Spleen (tissue), 11 donors: Measurements from ENCODE around the gene COL4A1. TPM values are rescaled to one million over a fixed set of nuclear protein-coding genes. Genes with fewer than 3 reads are reported as not detected.

Source experiments
- DNase-seq: peaks from one replicate; pipeline ENCODE4 v3.0.0-alpha.2; 2020
- H3K27ac ChIP-seq, 8 donors: fragments of 200-600 bp; sonication (generic) in 7 of 8; 1 replicate in 4 of 8; 2 replicates in 4 of 8; pipeline versions ENCODE4 v1.5.0 to v1.8.0; 2016 to 2021; ENCODE audit warnings: inconsistent platforms in 4 of 8, mild to moderate bottlenecking in 4 of 8, moderate library complexity in 1 of 8
- H3K27me3 ChIP-seq, 7 donors: fragments of 200-600 bp; sonication (generic) in 6 of 7; replicated peaks in 1 of 7; 1 replicate in 4 of 7; 2 replicates in 3 of 7; pipeline versions ENCODE4 v1.5.0 to v1.8.0; 2016 to 2021; ENCODE audit warnings: inconsistent platforms in 3 of 7, mild to moderate bottlenecking in 1 of 7
- H3K36me3 ChIP-seq, 6 donors: fragments of 200-600 bp; sonication (generic) in 5 of 6; 1 replicate in 4 of 6; 2 replicates in 2 of 6; pipeline versions ENCODE4 v1.5.0 to v1.8.0; 2016 to 2021; ENCODE audit warnings: inconsistent platforms in 2 of 6
- H3K4me1 ChIP-seq, 6 donors: fragments of 200-600 bp; sonication (generic) in 5 of 6; 1 replicate in 3 of 6; 2 replicates in 3 of 6; pipeline versions ENCODE4 v1.5.0 to v1.8.0; 2016 to 2021; ENCODE audit warnings: inconsistent platforms in 3 of 6
- H3K4me3 ChIP-seq, 8 donors: fragments of 200-600 bp; sonication (generic) in 7 of 8; 1 replicate in 4 of 8; 2 replicates in 4 of 8; pipeline versions ENCODE4 v1.5.0 to v1.8.0; 2016 to 2021; ENCODE audit warnings: inconsistent platforms in 4 of 8, mild to moderate bottlenecking in 4 of 8, moderate library complexity in 2 of 8
- H3K9me3 ChIP-seq, 8 donors: fragments of 200-600 bp; sonication (generic) in 7 of 8; 1 replicate in 4 of 8; 2 replicates in 4 of 8; pipeline versions ENCODE4 v1.5.0 to v1.8.0; 2016 to 2021; ENCODE audit warnings: inconsistent platforms in 4 of 8
- POLR2A ChIP-seq, 3 donors: fragments of 450-650 bp; IDR thresholded peaks; one replicate each; pipeline ENCODE4 v1.5.1; 2017; ENCODE audit warnings: antibody characterized with exemption in 3 of 3, mild to moderate bottlenecking in 1 of 3
- POLR2AphosphoS5 ChIP-seq, 3 donors: sonication (generic); formaldehyde crosslinking; IDR thresholded peaks; one replicate each; pipeline ENCODE4 v1.5.1; 2017; ENCODE audit warnings: antibody characterized with exemption in 3 of 3
- WGBS, 5 donors: extraction: QIAGEN DNeasy Blood & Tissue Kit in 3 of 5; methylation state at CpG; one replicate each; pipeline versions ENCODE4 v1.1.5 to v1.1.7; 2013 to 2018; 5-methylcytosine and 5-hydroxymethylcytosine counted together
- intact Hi-C: fragments of 100-400 bp; cut with DNase I; formaldehyde crosslinking; loops from one replicate; pipeline ENCODE4 v1.15.0; 2023; ENCODE audit warnings: low total_unique reads
- polyA plus RNA-seq, 3 donors: library from polyadenylated mRNA; stranded (reverse); fragments of 200-250 nt; gene quantifications; one replicate each; pipeline ENCODE4 v1.2.1, GENCODE V29; 2013
- total RNA-seq, 7 donors: library from RNA; depleted of rRNA in 3 of 7; stranded (reverse); fragments of >200 nt in 3 of 7; fragmentation: NEBNext Ultra II Directional in 4 of 7; extraction: Animal tissue kit (Norgen Biotek cat#: 25700) in 4 of 7; gene quantifications; one replicate each; pipeline versions ENCODE4 v1.1.0 to v1.2.1, GENCODE V29; 2016 to 2021
- TF ChIP-seq, protein P1 (sequence below), 11 experiments: fragments of 200-600 bp in 7 of 11; fragments of 450-650 bp in 4 of 11; sonication (generic) in 4 of 11; IDR thresholded peaks in 8 of 11; conservative IDR thresholded peaks in 3 of 11; 1 replicate in 7 of 11; 2 replicates in 4 of 11; pipeline versions ENCODE4 v1.4.0 to v1.8.0; 2016 to 2021; ENCODE audit warnings: antibody characterized with exemption in 11 of 11, inconsistent platforms in 4 of 11, mild to moderate bottlenecking in 1 of 11
- donor health status: healthy with polysubstance abuse.
- donor health status: DM: no; HTN: no; CAD: no; lungs with moderate emphysema.
- donor health status: DM: no; HTN: no; CAD: no.
- donor health status: Bipolar disorder and iron deficiency.
- donor health status: healthy.
- donor health status: DM: no; HTN: no; CAD: no.
- donor health status: DM: yes; HTN: yes; CAD: no.

The COL4A1 gene
- total and polyA plus RNA-seq, 10 donors: 37.9 to 959 (median 340) TPM

DNA sequence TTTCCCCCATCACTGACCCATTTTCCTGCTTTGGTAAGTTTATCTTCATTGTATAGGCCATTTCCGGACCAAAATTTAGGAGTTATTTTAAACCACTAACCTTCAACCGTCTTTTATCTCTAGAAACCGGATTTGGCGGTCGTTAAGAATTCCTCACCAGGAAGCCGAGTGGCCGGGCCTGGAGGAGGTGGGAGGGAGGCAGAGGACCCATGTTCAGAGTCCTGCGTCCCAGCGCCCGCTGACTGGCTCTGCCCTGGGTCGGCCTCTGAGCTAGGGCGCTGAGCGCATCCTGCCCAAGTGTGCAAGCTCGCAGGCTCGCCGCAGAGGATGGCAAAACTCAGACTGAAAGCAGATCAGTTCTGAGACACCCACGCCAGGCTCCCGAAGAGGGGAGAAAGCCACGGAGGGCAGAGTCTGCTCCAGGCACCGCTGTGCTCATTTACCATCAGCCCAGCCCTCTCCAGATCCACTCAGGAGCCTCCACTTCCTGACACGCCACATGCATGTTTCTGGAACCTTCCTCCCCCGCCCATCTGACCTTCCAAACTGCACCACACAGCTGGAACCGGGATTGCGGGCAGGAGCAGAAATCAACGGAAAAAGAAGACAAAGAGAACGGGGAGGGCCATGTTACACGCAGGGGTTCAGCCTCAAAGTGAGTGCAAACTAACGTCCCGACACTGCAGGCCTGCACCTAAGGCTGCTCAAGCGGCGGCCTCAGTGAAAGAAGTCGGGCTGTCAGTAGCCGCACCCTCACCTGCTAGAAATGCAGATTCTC is 8.3 kb downstream of the COL4A1 start:
- peaks cover 0 to 39% (median 0%) of the 10 kb centered on the region in 7 donors for H3K27me3 ChIP-seq
- TF ChIP-seq, protein P1, sequence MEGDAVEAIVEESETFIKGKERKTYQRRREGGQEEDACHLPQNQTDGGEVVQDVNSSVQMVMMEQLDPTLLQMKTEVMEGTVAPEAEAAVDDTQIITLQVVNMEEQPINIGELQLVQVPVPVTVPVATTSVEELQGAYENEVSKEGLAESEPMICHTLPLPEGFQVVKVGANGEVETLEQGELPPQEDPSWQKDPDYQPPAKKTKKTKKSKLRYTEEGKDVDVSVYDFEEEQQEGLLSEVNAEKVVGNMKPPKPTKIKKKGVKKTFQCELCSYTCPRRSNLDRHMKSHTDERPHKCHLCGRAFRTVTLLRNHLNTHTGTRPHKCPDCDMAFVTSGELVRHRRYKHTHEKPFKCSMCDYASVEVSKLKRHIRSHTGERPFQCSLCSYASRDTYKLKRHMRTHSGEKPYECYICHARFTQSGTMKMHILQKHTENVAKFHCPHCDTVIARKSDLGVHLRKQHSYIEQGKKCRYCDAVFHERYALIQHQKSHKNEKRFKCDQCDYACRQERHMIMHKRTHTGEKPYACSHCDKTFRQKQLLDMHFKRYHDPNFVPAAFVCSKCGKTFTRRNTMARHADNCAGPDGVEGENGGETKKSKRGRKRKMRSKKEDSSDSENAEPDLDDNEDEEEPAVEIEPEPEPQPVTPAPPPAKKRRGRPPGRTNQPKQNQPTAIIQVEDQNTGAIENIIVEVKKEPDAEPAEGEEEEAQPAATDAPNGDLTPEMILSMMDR (IDR thresholded peaks at IDR 0.05 in 8 of 11, conservative IDR thresholded peaks at IDR 0.05 in 3 of 11): no peak
- peak; percentile 57 to 84 (median 77) for TF ChIP-seq POLR2AphosphoS5 (IDR thresholded peaks at IDR 0.05)
- TF ChIP-seq POLR2A (IDR thresholded peaks at IDR 0.05): no peak
- peak; percentile 78 for DNase-seq
- peak overlapping the region; percentile 8 to 84 (median 80) for H3K27ac ChIP-seq
- H3K9me3 ChIP-seq: no peaks in the 10 kb centered on the region
- intact Hi-C loops: no loop called here
- no peaks in the 10 kb centered on the region for H3K36me3 ChIP-seq
- peak overlapping the region in 3 of 8 donors; percentile 1 to 40 (median 12) for H3K4me3 ChIP-seq
- WGBS, 5 donors: 12 to 31% (median 20%) methylated on average over 32 to 33 of the region's 33 CpGs
- H3K4me1 ChIP-seq: peaks cover 5 to 58% (median 31%) of the 10 kb centered on the region in 6 donors

DNA sequence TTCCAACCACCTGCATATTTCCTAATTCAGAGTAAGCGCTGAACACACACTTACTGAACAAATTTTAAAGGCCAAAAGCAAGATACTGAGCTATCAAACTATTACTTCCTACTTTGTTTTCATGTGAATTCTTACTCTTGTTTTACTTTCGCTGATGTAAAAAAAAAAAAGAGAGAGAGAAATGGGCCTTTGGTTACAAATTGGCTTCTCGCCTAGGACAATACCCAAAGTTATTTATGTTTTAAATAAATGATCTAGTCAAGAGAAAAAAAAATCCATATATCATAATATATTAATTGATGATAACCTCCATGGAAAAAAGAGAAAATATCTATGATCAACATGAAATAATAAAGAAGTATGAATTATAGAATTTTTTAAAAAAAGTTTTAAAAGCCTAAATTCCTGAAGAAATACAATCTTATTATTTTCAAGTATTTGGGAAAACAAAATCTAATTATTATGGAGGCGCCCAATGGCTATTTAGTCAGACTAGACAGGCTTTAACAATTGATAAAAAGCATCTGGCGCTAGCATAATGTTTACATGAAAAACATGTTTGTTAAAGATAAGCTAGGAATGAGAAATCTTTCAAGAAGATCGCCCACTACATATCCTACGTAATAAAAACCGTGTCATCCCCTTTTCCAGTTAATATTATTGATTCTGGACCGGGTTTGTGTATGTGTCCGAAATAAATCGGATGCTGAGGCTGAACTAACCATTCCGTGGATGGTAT is 9.0 kb downstream of the COL4A1 start:
- DNase-seq: no peak
- TF ChIP-seq, protein P1 (IDR thresholded peaks at IDR 0.05 in 8 of 11, conservative IDR thresholded peaks at IDR 0.05 in 3 of 11): no peak
- TF ChIP-seq POLR2A (IDR thresholded peaks at IDR 0.05) (no peak), POLR2AphosphoS5 (IDR thresholded peaks at IDR 0.05) (no peak)
- 44 to 51% (median 46%) methylated on average over 12 of the region's 12 CpGs for WGBS, 5 donors
- intact Hi-C loops: no loop called here
- H3K36me3 ChIP-seq: no peaks in the 10 kb centered on the region
- peak overlapping the region in 7 of 8 donors; percentile 76 to 84 (median 80) for H3K27ac ChIP-seq
- H3K4me1 ChIP-seq: peaks cover 9 to 66% (median 38%) of the 10 kb centered on the region in 6 donors
- H3K4me3 ChIP-seq: peak overlapping the region in 2 of 8 donors; percentile 12 to 40
- H3K9me3 ChIP-seq: no peaks in the 10 kb centered on the region
- H3K27me3 ChIP-seq: peaks cover 0 to 32% (median 0%) of the 10 kb centered on the region in 7 donors

DNA sequence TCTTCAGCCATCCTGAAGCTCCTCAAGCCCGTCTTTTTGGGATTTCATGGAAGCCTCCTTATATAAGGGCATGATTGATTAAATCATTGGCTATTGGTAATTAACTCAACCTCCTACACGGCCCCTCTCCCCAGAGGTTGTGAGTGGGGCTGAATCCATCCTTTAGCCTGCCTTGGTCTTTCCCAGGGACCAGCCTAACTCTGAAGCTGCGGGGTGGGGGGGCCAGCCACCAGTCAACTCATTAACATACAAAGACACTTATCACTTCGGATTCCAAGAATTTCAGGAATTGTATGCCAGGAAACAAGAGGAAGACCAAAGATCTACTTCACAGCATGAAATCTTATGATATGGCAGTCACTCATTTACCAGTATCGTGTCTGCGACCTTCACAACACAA is 9.9 kb downstream of the COL4A1 start:
- 51 to 66% (median 58%) methylated on average over 6 of the region's 6 CpGs for WGBS, 5 donors
- H3K36me3 ChIP-seq: no peaks in the 10 kb centered on the region
- TF ChIP-seq POLR2AphosphoS5 (IDR thresholded peaks at IDR 0.05): no peak
- TF ChIP-seq POLR2A (IDR thresholded peaks at IDR 0.05): no peak
- TF ChIP-seq, protein P1 (IDR thresholded peaks at IDR 0.05 in 8 of 11, conservative IDR thresholded peaks at IDR 0.05 in 3 of 11): no peak
- no peak overlapping the region for H3K4me3 ChIP-seq
- no peaks in the 10 kb centered on the region for H3K9me3 ChIP-seq
- H3K4me1 ChIP-seq: peaks cover 16 to 75% (median 45%) of the 10 kb centered on the region in 6 donors
- H3K27ac ChIP-seq: peak overlapping the region in 6 of 8 donors; percentile 16 to 84 (median 78)
- peaks cover 0 to 31% (median 0%) of the 10 kb centered on the region in 7 donors for H3K27me3 ChIP-seq
- DNase-seq: no peak
- intact Hi-C loops: no loop called here

DNA sequence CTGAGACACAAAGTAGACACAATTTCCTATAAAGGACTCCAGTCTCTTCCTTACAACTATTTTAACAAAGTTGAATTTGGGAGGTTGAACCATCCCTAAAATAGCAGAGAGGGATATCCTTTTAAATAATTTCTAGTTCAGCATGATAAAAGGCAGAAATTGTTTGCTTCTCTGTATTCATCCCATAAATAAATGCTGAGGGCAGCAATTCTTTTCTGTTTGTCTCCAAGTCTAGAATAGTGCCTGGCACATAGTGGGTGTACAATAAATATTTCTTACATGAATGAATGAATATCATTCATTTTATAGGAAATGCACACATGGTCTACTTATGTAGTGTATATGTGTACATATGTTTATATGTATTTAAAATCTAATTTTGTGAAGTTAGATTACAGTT is 12.3 kb downstream of the COL4A1 start:
- intact Hi-C loops: no loop called here
- Histone ChIP-seq H3K27ac (peak overlapping the region in 5 of 8 donors; percentile 18 to 62 (median 58)), H3K4me1 (peaks cover 16 to 73% (median 45%) of the 10 kb centered on the region in 6 donors), H3K36me3 (peaks cover 0 to 1% (median 0%) of the 10 kb centered on the region in 6 donors), H3K27me3 (peaks cover 0 to 31% (median 0%) of the 10 kb centered on the region in 7 donors), H3K9me3 (no peaks in the 10 kb centered on the region), H3K4me3 (no peak overlapping the region)
- DNase-seq: no peak
- no peak for TF ChIP-seq POLR2A (IDR thresholded peaks at IDR 0.05)
- TF ChIP-seq POLR2AphosphoS5 (IDR thresholded peaks at IDR 0.05): no peak
- TF ChIP-seq, protein P1 (IDR thresholded peaks at IDR 0.05 in 8 of 11, conservative IDR thresholded peaks at IDR 0.05 in 3 of 11): no peak
